GM13977 (cell line): ENCODE measurements around the gene VSIG10L2.

Source experiments
- DNase-seq: peaks from one replicate; pipeline ENCODE4 v3.0.0; 2012; ENCODE audit warnings: low spot score
- CTCF ChIP-seq: IDR thresholded peaks from 2 replicates; pipeline ENCODE4 v1.5.1; 2012; ENCODE audit warnings: mild to moderate bottlenecking, control low read depth; ENCODE audit not compliant: insufficient read depth; ENCODE audit errors: extremely low read depth, missing control alignments
- in situ Hi-C: fragments of 300-500 bp; cut with MboI; formaldehyde crosslinking; loops from one replicate; pipeline ENCODE4 v1.12.0; 2022; ENCODE audit warnings: low sequenced_read_pairs, low pct_unique_long_range_greater_than_20kb, mixed read lengths, inconsistent platforms; ENCODE audit not compliant: unreplicated experiment

VSIG10L2 gene

GRCh38 chr11:125995313-125995712, 49.5 kb downstream of the VSIG10L2 start:
- TF ChIP-seq CTCF, result no peak
- in situ Hi-C loops, result no loop called here
- DNase-seq, result peak; percentile 44

GRCh38 chr11:125998267-125998666, 52.4 kb downstream of the VSIG10L2 start:
- no peak for TF ChIP-seq CTCF
- in situ Hi-C loops, result no loop called here
- no peak for DNase-seq

- in situ Hi-C loops, result no loop called here
- no peak for TF ChIP-seq CTCF
Observed at GRCh38 chr11:125999234-125999880, 53.5 kb downstream of the VSIG10L2 start.

GRCh38 chr11:126002181-126002580, 56.3 kb downstream of the VSIG10L2 start:
- TF ChIP-seq CTCF, result no peak
- DNase-seq, result no peak
- in situ Hi-C loops, result no loop called here

More at GRCh38 chr11:125999234-125999880, 53.5 kb downstream of the VSIG10L2 start:
- no peak for DNase-seq
